ENCODE data around the gene ZNF772. TPM values are rescaled to one million over a fixed set of nuclear protein-coding genes. Genes with fewer than 3 reads are reported as not detected.

ZNF772 gene
- total and polyA plus RNA-seq, 2 of the 8 experiments (the other 6 are each of a cell fraction or from before 2014, with no cell fraction given): 4.0 to 15.2 TPM

GRCh38 chr19:57452307-57452706 lies 25.1 kb downstream of the ZNF772 start:
- H4K91ac ChIP-seq (replicated peaks; ENCODE audit: insufficient read length, low read length): no peak overlapping the region
- no peak overlapping the region for H2AFZ ChIP-seq (ENCODE audit: low read length)
- FAIRE-seq (no peak), DNase-seq (ENCODE audit: low read depth in 1 of 2, low spot score in 2 of 2) (no peak)
- no peak overlapping the region for H2BK120ac ChIP-seq (replicated peaks; ENCODE audit: low read depth, low read length)
- H2BK15ac ChIP-seq (ENCODE audit: low read length): no peak overlapping the region
- no peak overlapping the region for H3K9ac ChIP-seq (replicated peaks in 1 of 4; ENCODE audit: extremely low read depth in 1 of 4, low read depth in 3 of 4, low read length in 3 of 4)
- TF ChIP-seq CEBPB (IDR thresholded peaks at IDR 0.05; ENCODE audit: low read depth, low read length): peak; percentile 45; the same call in 1 of the 2 replicates
- no peak for TF ChIP-seq ATF2 (IDR thresholded peaks at IDR 0.05; ENCODE audit: low read length)
- CTCF ChIA-PET (ENCODE audit: partially characterized antibody): no interaction called here
- H3K4me2 ChIP-seq (ENCODE audit: insufficient read depth in 1 of 2, low read depth in 2 of 2, low read length in 2 of 2): no peak overlapping the region
- POLR2A ChIA-PET (ENCODE audit: partially characterized antibody): no interaction called here
- H3K18ac ChIP-seq (ENCODE audit: extremely low read depth, low read length): no peak overlapping the region
- no peak overlapping the region for H2BK20ac ChIP-seq (ENCODE audit: low read length)
- H3K9me3 ChIP-seq (ENCODE audit: insufficient read depth in 2 of 2, low read depth in 1 of 2, low read length in 1 of 2): no peaks in the 10 kb centered on the region
- no peaks in the 10 kb centered on the region for H3K23me2 ChIP-seq (ENCODE audit: low read depth, low read length)
- H4K20me1 ChIP-seq (replicated peaks in 1 of 2; ENCODE audit: control insufficient read depth in 1 of 2, insufficient read depth in 2 of 2, low read length in 2 of 2): no peaks in the 10 kb centered on the region
- H3K79me1 ChIP-seq (ENCODE audit: low read depth, low read length): 0 out of 2 replicates have a peak, but pooled peaks cover 2% of the 10 kb centered on the region
- no peak overlapping the region for H3K4me3 ChIP-seq (ENCODE audit: extremely low read depth in 1 of 4, insufficient read depth in 2 of 4, low read depth in 3 of 4, low read length in 4 of 4)
- no peak overlapping the region for H3K23ac ChIP-seq (ENCODE audit: insufficient read length)
- H4K5ac ChIP-seq (ENCODE audit: insufficient read length, low read depth, low read length): no peak overlapping the region
- H3K27ac ChIP-seq (ENCODE audit: low read depth, low read length): no peak overlapping the region
- 79% methylated on average over 3 of the region's 3 CpGs; no CpG with 5 or more reads in 1 of the 2 experiments for WGBS, 2 experiments (ENCODE audit: extremely low coverage in 1 of 2, insufficient coverage in 1 of 2, insufficient read length in 1 of 2, insufficient replicate concordance in 2 of 2, low coverage in 1 of 2, low lambda C conversion rate in 2 of 2, missing lambda C conversion rate in 1 of 2)
- H3K4ac ChIP-seq (replicated peaks; ENCODE audit: insufficient read length, low read depth, low read length): no peak overlapping the region
- no peaks in the 10 kb centered on the region for H3K79me2 ChIP-seq (ENCODE audit: control insufficient read depth in 1 of 2, insufficient read depth in 2 of 2, low read length in 2 of 2)
- no peak overlapping the region for H2BK12ac ChIP-seq (ENCODE audit: low read depth, low read length)
- H2AK5ac ChIP-seq (ENCODE audit: low read depth, low read length): no peak overlapping the region
- H3K27me3 ChIP-seq (replicated peaks in 1 of 4; ENCODE audit: control insufficient read depth in 3 of 4, extremely low read depth in 1 of 4, insufficient read depth in 3 of 4, low read length in 3 of 4): no peaks in the 10 kb centered on the region
- H3K36me3 ChIP-seq (ENCODE audit: control insufficient read depth in 2 of 4, insufficient read depth in 4 of 4, low read length in 3 of 4): no peaks in the 10 kb centered on the region
- no peak overlapping the region for H4K8ac ChIP-seq (ENCODE audit: extremely low read depth, insufficient read depth, low read length)
- H3K14ac ChIP-seq (ENCODE audit: insufficient read length): no peak overlapping the region
- H2BK5ac ChIP-seq (ENCODE audit: low read depth, low read length): no peak overlapping the region
- no peak overlapping the region for H3K56ac ChIP-seq (replicated peaks; ENCODE audit: insufficient read length, low read depth, low read length)
- no peaks in the 10 kb centered on the region for H3K4me1 ChIP-seq (replicated peaks in 1 of 4; ENCODE audit: control insufficient read depth in 3 of 4, insufficient read depth in 4 of 4, low read length in 3 of 4)

Measured in H1 (cell line).